Fibroblast of the aortic adventitia (primary cell): ENCODE results near the gene ZNF335. TPM values are rescaled to one million over a fixed set of nuclear protein-coding genes. Genes with fewer than 3 reads are reported as not detected.

Experiments used
- DNase-seq: peaks from one replicate; pipeline ENCODE4 v3.0.0-alpha.2; 2010; ENCODE audit warnings: low read depth
- H3K4me3 ChIP-seq: 2 replicates; pipeline ENCODE4 v1.5.1; 2011; ENCODE audit warnings: low read depth, mild to moderate bottlenecking, control low read depth, low read length, moderate library complexity
- total RNA-seq: library from RNA; depleted of rRNA; stranded (reverse); fragments of >200 nt; gene quantifications from 2 replicates; pipeline ENCODE4 v1.2.3, GENCODE V29; 2012; ENCODE audit warnings: low replicate concordance
- TF ChIP-seq, protein P1 (sequence below): IDR thresholded peaks from 2 replicates; pipeline ENCODE4 v1.5.1; 2011; ENCODE audit warnings: mild to moderate bottlenecking, low read length, control low read depth, inconsistent platforms; ENCODE audit not compliant: insufficient read depth

The ZNF335 gene
- total RNA-seq, 1 donor = 18.2 TPM

DNA sequence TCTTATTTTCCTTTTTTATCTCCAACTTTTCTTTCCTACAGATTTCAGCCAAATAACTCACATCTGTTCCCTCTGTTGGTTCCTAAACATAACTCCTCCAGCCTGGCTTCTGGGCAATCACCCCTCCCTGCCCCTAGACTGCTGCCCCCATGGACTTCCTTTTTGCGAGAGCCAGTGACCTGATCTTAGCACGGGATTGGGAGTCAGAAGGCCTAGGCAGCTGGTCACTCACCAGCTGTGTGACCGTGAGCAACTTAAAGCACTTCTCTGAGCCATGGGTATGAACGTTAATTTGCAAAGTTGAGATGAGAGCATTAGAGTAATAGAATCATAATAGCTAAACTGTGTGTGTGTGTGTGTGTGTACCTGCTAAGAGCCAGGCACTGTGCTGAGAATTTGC lies 32.2 kb upstream of the ZNF335 start:
- DNase-seq = no peak
- TF ChIP-seq, protein P1, sequence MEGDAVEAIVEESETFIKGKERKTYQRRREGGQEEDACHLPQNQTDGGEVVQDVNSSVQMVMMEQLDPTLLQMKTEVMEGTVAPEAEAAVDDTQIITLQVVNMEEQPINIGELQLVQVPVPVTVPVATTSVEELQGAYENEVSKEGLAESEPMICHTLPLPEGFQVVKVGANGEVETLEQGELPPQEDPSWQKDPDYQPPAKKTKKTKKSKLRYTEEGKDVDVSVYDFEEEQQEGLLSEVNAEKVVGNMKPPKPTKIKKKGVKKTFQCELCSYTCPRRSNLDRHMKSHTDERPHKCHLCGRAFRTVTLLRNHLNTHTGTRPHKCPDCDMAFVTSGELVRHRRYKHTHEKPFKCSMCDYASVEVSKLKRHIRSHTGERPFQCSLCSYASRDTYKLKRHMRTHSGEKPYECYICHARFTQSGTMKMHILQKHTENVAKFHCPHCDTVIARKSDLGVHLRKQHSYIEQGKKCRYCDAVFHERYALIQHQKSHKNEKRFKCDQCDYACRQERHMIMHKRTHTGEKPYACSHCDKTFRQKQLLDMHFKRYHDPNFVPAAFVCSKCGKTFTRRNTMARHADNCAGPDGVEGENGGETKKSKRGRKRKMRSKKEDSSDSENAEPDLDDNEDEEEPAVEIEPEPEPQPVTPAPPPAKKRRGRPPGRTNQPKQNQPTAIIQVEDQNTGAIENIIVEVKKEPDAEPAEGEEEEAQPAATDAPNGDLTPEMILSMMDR = no peak
- H3K4me3 ChIP-seq = no peak overlapping the region

DNA sequence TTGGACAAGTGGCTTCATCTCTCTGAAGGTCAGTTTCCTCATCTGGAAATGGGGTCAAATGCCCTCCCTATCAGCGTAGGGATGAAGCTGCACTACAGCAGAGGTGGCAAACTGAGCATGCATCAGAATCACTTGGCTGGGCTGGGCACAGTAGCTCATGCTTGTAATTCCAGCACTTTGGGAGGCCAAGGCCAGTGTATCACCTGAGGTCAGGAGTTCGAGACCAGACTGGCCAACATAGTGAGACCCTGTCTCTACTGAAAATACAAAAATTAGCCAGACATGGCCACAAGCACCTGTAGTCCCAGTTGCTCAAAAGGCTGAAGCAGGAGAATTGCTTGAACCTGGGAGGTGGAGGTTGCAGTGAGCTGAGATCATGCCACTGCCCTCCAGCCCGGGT lies 30.0 kb upstream of the ZNF335 start:
- H3K4me3 ChIP-seq = no peak overlapping the region
- DNase-seq = no peak
- TF ChIP-seq, protein P1 = no peak

DNA sequence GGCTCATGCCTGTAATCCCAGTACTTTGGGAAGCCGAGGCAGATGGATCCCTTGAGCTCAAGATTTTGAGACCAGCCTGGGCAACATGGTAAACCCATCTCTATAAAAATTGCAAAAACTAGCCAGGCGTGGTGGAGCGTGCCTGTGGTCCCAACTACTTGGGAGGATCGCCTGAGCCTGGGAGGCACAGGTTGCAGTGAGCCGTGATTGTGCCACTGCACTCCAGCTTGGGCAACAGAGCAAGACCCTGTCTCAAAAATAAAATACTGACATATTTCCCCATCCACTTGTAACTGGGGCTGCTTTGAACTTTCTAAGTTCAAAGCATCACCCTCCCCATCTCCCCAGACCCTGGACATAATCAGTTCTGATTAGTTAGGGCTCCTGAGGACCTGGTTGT lies 29.5 kb upstream of the ZNF335 start:
- no peak overlapping the region for H3K4me3 ChIP-seq
- DNase-seq = no peak
- TF ChIP-seq, protein P1 = no peak

DNA sequence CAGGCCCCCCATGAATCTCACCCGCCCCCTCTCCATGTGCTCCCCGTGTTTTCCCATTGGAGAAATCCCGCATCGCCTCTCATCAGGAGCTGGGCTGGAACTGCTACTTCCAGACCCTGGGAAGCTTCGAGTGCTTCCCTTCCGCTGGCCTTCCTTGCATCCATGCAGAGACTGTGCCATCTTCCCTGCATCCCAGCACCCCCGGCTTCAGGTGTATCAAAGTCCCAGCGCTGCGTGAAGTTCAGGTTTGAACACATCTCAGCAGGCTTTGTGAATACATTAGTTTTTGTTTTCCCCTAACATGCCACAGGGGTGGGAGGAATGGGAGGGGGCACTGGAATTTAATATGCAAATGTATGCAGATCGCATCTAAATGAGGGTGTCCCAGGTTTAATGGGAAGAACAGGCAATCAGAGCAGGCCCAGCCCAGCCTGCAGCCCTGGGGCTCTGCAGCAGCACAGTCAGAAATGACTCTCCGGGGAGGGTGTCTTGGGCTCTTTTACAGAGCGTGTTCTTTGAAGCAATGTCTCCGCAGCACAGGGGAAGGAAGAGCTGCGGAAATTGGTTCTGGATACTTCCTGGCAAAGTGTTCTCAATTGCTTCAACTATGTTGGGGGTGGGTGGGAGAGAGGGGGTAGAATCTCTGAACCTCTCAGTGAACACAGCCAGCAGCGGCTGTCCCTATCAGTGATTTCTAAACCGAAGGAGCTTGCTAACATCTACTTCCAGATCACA lies 28.4 kb upstream of the ZNF335 start:
- TF ChIP-seq, protein P1 = no peak
- no peak for DNase-seq
- H3K4me3 ChIP-seq = no peak overlapping the region

DNA sequence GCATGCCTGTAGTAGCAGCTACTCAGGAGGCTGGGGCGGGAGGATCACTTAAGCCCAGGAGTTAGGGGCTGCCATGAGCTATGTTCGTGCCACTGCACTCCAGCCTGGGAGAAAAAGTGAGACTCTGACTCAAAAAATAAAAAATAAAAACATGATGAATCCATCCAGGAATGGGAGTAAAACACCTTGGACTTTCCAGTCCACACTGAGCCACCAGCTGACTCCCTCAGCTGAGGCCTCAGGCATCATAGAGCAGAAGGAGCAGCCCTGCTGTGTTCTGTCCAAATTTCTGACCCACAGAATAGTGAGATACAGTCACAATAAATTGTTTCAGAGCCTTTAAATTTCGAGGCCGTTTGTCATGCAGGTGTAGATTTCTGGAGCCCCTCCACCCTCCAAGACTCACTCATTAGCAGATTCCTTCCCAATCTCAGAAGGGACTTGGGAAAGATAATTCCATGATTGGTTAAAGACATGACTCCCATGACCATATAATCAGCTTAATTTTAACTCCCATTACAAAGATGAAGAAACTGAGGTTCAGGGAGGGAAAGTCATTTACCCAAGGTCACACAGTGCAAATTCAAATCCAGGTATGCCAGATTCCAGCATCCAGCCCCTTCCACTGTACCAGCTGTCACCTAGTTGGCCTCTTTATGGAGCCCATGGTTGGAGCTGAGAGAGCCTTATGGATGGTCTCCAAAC lies 27.7 kb upstream of the ZNF335 start:
- TF ChIP-seq, protein P1 = no peak
- no peak overlapping the region for H3K4me3 ChIP-seq
- no peak for DNase-seq

DNA sequence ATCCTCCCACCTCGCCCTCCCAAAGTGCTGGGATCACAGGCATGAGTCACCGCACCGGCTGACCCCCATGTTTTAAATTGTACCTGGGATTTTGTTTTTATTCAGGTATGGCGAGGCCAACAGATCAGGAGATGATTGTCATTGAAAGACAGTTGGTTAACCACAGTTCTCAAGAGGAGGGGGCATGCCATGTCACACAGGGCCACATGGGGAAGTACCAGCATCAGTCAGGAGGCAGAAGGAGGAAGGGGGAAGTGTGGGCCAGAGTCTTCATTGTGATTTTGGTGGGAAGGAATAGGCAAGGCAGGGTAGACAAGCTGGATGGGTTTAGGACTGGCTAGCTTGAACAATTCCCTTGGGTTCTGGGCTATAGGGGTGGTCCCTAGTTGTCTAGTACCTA lies 26.8 kb upstream of the ZNF335 start:
- TF ChIP-seq, protein P1 = no peak
- H3K4me3 ChIP-seq = no peak overlapping the region
- DNase-seq = no peak
